HCEC 1CT (cell line): Measurements from ENCODE around the gene PLXDC2.

Source experiments
- DNase-seq: peaks from one replicate; pipeline ENCODE4 v3.0.0-alpha.2; 2017

Gene PLXDC2

DNA sequence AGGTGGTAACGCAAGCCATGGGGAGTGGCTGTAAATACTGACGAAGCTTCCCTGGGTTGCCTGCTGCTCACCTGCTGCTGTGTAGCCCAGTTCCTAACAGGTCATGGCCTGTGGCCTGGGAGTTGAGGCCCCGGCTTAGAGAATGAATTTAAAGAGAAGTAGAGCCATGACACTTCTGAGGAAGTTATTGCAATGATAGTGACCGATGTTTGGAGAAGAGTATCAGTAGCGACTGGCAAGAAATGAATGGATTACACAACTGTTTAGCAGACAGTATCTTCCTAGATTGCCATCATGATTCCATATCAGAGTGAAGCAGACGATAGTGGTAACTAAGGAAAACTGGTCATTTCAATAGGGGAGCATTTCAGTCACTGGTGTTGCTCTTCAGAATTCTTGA is 249.6 kb downstream of the PLXDC2 start:
- no peak for DNase-seq

DNA sequence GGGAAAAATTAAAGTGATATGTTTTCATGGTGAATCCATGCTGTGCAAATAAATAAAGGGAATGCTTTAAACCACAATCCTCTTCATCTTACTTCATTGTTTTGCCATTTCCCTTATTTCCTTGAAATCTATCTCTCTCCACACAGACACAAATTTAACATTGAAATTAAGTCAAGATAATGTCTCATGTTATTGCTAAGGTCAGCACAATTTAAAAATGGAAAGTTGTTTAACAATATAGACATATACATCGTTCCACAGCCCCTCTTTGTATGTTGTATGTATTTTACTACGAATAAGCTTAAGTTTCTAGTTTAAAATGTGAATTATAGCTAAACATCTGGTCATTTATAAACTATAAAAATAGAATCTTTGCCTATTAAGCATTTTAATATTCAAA is 256.9 kb downstream of the PLXDC2 start:
- no peak for DNase-seq

DNA sequence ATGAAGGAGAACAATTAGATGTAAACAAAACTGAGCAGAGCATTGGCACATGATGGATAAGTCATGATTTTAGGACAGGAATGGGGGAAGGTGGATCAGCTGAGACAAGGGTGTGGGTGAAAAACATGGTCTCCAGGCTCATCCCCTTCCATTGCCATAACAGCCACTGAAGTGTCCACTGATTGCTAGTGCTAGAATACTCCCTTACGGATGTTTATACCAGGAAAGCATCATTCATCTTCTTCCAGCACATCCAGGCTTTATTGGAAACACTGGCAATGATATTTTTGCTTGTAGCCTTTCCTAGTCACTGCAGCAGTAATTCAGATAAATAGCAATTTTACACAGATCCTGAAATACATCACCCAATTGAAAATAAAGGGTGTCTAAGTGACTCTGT is 259.5 kb downstream of the PLXDC2 start:
- no peak for DNase-seq

DNA sequence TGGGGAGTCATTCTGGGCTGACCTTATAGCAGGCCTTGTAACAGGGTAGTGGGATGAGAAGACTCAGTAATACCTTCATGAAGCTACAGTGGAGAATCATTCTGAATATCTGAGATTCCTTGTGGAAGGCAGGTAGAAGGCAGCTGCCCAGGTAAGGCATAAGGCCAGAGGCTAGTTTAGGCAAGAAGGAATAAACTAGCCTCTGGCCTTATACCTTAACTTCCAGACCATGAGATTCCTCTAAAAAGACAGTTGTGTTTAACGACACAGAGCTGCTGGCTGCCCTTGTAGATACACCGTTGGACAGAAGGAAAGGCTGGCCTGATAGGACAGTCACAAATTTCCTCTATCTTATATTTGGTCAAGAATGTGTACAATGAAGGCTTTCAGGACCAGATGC is 268.2 kb downstream of the PLXDC2 start:
- DNase-seq = no peak

DNA sequence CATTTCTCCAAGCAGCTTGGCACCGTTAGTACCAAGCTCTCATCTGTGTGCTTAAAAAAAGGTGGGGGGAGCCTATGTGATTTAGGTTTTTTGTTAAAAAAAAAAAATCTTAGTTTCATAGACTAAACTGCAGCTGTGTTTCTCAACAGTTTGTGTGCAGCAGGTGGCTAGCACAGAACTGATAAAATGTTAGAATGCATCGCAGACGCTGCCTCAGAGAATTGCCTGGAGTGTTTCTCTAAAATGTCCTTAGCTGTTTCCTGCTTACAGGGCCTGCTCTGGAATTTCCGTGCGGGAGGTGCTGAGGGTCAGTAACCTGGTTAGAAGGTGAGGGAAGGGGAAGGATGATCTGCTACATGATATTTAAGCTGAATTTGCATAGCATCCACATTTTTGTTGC is 268.9 kb downstream of the PLXDC2 start:
- DNase-seq = no peak

GRCh38 chr10:20087353-20087752 is 271.1 kb downstream of the PLXDC2 start:
- DNase-seq = no peak

DNA sequence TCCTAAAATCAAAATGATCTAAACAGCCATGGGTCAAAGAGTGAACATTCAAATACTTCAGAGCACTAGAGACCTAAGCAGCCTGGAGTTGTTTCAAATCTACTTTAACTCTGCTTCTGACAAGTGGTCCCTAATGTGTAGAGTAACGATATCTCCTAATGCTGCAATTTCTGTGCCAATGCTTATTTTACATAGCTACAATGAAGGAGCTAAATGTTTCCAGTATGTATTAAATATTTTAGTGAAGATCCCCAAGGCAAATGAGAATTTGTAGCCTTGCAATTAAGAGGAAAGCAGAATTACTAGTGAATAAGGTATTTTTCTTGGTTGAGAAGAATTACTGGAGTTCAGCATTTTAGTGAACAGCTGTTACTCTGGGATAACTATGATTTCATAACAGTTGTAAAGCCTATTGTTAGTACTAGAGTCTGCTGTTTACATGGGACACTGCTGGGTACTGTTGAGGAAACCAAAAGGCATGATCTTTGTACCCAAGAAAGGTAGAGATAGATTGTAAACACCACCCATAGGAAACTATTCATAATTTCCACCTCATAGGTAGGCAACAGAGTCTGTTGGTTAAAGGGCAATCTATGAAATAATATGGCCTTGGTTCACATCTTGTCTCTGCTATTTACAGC is 271.9 kb downstream of the PLXDC2 start:
- no peak for DNase-seq

DNA sequence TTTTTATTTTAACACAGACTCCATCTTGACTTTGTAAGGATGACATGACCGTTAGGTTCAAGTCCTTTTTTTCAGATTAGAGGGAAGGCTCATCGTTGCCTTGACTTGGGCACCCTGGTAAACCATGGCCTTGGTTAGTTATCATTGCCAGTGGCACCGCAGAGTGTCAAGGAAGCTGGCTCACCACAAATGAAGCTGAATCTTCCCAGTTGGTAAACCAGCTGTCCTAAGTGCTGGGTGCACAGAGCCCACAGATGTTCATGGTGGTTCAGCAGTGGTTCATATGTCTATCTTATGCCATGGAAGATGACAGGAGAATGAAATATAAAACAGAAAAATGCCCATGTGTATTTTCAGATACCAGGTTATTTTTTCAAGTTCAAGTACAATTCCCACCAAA is 273.6 kb downstream of the PLXDC2 start:
- DNase-seq = no peak

- DNase-seq = no peak
Measured at GRCh38 chr10:20090831-20091230, 274.6 kb downstream of the PLXDC2 start.

DNA sequence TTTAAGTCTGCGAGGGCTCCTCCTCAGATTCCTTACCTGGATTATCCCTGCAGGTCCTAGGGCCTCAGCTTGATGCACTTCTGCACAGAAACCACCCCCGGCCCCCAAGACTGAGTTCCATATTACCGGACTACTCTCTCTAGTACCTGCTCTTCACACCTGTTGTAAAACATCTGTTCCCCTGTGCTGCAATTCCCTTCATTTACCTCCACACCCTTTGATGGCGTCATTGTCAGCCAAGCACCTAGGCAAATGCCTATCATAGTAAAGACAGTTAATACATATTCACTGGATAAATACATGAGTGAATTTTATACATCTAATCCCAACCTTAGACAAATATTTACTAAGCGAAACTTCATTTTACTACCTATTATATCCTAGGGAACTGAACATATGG is 275.5 kb downstream of the PLXDC2 start:
- DNase-seq = no peak

DNA sequence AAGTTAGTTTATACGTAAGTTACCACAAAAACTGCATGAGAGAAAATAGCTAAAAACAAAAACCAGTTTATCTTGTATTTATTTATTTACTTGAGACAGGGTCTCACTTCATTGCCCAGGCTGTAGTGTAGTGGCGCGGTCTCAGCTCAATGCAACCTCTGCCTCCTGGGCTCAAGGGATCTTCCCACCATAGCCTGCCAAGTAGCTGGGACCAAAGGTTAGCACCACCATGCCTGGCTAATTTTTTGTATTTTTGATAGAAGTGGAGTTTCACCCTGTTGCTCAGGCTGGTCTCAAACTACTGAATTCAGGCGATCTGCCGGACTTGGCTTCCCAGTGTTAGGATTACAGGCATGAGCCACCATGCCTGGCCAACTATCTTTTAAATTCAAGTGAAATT is 277.4 kb downstream of the PLXDC2 start:
- no peak for DNase-seq

DNA sequence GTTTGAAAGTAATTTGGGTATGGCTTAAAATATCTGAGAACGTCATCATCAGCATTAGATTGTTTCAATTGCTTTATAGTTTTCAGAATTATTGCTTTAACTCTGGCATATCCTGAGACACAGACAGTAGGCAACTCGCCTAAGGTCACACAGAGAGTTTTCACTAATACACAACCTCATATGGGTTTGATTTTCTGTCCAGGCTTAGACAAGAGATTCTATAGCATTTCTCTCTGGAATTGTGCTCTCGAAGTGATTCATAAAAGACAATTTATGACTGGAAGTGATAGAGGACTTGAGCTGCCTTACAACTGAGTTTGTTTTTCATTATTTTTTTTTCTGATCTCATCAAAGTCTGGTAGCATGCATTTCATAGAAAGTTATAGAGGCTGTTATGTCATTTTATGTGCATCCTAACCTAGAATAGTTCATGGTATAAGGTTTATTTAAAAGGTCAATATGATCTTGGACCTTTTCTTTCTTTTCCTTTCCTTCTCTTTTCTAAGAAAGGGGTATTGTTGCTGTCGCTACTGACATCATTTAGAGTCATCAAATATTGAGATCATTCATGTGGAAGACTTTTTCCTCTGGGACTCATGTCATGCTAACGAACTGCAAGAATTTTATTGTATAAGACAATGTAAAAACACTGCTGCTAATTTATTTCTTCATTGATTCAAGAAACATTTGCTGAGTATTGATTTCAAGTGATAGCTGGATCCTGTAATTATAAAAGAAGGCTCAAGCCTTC is 278.2 kb downstream of the PLXDC2 start:
- DNase-seq = no peak

- no peak for DNase-seq
Measured at GRCh38 chr10:20100171-20100570, 283.9 kb downstream of the PLXDC2 start.

- no peak for DNase-seq
Measured at GRCh38 chr10:20105236-20105635, 289.0 kb downstream of the PLXDC2 start.

GRCh38 chr10:20105931-20106330 is 289.7 kb downstream of the PLXDC2 start:
- DNase-seq = no peak

- DNase-seq = no peak
Measured at GRCh38 chr10:20108021-20108420, 291.8 kb downstream of the PLXDC2 start.

DNA sequence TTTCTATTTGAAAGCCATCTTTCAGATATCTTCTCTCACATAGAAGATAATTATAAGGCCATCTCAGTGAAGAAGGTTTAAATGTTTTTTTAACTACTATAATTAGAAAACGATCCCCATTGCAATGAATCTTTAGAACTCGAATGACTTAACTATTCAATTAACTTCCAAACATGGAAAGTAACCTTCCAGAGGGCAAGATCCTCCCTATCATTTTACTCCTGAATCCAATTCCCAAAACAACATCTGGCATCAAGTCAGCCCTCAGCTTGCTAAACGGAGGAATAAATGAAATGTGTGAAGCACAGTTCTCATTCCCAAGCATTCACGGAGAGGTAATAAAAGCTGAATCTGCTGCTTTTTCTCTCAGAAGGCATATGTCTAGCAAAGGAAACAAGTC is 293.4 kb downstream of the PLXDC2 start:
- DNase-seq = no peak

DNA sequence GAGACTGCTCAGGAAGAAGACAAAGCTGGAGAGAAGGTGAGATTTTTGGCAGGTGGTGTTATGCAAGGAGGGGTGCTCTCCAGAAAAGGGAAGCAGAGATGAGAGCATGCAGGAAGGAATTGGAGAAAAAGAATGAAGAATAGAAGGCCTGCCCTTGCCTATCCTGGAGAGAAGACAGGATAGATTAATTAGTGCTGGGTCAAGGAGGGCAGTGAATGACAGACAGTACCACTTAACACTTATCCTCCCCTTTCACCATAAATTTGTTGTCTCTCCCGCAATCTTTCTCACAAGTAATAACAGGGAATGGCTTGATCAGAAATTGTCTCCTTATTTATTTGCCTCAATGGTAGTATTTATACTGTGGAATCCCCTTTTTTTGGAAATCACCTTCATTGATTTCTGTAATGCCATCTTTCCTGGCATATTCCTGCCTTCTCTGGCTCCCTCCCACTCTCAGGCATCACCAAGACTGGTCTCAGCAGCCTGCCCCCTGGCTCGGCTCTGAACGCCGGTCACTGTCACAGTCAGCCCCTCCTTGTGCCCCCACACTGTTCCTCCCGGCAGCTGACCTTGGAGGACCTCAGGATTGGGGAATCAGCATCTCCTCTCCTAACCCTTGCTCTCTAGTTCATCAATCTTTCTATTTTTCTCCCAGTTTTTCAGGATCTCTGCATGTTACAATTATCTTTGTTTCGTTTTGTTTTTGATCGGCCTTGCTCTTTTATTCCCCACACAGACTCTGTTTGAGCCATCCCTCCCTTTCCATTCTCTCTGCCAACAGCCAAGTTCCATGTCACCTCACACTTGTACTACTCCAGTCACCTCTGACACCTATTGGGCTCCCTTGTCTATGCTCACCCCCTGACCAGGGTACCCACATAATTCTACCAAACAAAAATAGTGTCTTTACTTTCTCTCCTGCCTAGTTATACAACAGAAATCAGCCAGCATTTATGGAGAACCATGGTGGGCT is 294.2 kb downstream of the PLXDC2 start:
- no peak for DNase-seq

GRCh38 chr10:20114179-20114578 is 297.9 kb downstream of the PLXDC2 start:
- no peak for DNase-seq

DNA sequence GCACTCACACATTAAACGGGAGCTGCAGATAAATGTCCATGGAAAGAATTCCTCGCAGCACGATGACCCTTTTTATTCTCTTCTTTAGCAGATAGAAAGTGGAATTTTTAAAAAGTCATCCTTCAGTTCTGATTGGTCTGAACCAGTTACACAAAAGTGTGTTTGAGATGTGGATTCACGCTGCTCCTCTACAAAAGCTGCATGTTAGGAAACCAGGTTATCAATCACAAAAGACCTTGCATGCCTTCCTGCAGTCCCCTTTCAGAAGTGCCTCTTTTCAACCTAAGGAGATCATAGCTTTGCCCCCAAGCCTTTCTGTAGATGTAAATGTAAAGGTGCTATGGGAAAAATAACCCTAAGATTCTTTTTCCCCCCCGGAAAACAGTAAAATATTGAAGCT is 299.7 kb downstream of the PLXDC2 start:
- DNase-seq = no peak

- DNase-seq = no peak
Measured at GRCh38 chr10:20117471-20117870, 301.2 kb downstream of the PLXDC2 start.

DNA sequence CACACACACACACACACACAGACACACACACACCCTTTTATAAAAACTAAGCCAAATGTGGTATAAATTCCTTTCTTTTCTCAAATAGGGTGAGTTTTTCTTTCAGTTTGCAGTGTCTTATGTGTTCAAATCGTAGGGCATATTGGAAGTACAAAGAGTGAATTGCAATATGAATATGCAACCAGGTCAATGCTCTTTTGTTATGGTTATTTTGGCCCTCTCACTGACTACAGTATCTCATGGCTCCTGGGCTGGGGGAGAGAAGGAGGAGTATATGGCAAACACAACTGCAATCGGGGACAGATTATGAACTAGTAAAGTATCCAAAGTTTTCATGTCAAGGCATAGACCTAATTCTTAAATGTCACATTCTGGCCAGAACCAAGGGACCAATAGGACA is 301.9 kb downstream of the PLXDC2 start:
- DNase-seq = no peak

GRCh38 chr10:20128811-20129210 is 312.6 kb downstream of the PLXDC2 start:
- DNase-seq = no peak

GRCh38 chr10:20132816-20133215 is 316.6 kb downstream of the PLXDC2 start:
- DNase-seq = no peak
